HUDEP-2 (cell line): ENCODE results near the gene SLC38A10.

Experiments
- DNase-seq, 76 experiments: peaks; one replicate each; lab custom pipeline; 2025; ENCODE audit not compliant: unreplicated experiment in 76 of 76; lab: John Stamatoyannopoulos, UW

SLC38A10 gene

DNA sequence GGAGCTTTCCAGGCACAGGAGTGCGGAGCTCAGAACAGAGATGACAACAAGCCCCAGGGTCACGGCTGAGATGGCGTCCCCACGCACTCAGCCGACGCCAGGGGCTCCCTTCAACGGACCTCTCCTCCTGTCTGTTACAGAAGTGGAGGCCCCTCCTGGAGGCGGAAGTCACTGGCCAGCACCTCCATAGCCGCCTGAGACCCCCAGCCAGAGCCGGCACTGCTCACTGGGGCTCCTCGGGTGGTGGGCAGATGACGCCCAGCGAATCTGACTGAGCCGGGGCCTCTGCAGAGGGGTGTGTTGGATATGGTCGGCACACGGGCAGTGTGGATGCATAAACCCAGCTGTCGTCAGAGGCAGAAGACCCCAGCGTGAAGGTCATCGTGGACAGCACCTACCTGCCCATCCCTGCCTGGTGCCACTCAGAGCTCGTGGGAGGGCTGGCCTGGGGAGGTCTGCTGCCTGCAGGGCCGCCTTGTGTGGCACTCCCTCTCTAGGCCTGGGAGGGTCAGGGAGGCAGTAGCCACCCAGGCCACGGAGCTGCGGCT lies 36.0 kb downstream of the SLC38A10 start:
- no peak for DNase-seq

GRCh38 chr17:81258292-81258691 lies 36.8 kb downstream of the SLC38A10 start:
- no peak for DNase-seq

DNA sequence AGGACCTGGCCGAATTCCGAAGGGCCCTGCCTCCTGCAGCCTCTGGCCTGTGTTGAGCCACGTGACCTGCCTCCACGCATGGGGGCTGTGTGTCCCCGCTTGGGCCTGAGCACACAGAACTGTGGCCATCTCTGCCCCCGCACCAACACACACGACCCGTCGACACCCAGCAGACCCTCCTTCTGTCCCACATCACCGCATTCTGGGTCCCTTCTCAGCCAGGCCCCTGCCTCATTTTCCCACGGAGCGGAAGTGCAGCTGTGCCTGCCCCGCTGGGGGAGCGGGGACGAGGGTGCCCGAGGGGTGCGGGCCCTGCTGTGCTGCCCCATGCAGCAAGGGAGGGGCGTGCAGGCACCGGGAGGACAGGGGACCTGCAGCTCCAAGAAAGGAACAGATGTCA lies 37.6 kb downstream of the SLC38A10 start:
- no peak for DNase-seq

GRCh38 chr17:81256616-81257015 lies 38.5 kb downstream of the SLC38A10 start:
- no peak for DNase-seq

DNA sequence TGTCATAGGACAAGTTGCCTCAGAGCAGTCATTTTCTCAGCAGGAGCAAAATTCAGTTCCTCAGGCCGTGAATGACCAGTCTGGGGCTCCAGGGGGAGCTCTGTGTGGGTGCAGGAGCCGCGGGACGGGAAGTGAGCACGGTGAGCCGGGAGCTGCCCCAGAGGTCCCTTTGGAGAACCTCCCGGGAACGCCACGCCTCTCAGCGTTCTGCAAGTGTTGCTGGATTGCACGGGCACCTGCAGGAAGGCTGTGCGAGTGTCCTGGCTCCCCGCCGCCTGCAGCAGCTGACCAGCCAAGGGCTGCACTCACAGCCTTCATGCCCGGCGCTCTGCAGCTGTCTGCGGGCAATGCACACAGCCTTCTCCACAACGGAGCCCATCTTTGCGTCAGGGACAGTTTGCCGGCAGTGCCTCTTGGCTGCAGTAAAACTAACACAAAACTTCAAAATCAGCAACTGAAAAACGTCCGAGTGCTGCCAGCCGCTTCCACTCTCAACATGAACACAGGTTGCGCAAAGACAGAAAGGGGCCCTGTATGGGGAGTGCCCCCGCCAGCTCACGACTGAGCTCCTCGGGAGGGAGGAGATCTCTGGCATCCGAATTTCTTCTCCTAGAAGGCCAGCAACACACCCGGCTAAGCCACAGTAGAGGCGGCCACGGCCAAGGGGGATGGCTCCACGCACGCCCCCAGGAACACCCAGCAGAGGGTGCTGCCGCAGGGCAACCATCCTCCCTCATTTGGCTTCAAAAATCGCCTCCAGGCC lies 40.0 kb downstream of the SLC38A10 start:
- DNase-seq = no peak

GRCh38 chr17:81253358-81254131 lies 41.6 kb downstream of the SLC38A10 start:
- DNase-seq = peak in 25 of 76 experiments; percentile 5 to 35 (median 15)

DNA sequence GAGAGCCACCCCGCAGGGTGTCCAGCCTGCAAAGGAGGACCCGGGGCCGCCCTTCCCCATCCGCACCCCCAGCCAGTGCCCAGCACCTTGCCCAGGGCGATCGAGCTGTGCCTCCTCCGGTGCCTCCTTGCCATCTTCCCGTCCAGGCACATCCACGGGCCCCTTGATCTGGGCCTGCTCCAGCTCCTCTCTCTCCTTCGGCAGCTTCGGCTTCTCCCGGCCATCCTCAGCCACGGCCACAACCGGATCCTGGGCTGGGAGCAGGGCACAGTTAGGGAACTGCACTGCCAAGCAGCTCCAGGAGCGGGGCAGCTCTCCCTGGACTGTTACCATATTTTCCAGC lies 42.1 kb downstream of the SLC38A10 start:
- no peak for DNase-seq

DNA sequence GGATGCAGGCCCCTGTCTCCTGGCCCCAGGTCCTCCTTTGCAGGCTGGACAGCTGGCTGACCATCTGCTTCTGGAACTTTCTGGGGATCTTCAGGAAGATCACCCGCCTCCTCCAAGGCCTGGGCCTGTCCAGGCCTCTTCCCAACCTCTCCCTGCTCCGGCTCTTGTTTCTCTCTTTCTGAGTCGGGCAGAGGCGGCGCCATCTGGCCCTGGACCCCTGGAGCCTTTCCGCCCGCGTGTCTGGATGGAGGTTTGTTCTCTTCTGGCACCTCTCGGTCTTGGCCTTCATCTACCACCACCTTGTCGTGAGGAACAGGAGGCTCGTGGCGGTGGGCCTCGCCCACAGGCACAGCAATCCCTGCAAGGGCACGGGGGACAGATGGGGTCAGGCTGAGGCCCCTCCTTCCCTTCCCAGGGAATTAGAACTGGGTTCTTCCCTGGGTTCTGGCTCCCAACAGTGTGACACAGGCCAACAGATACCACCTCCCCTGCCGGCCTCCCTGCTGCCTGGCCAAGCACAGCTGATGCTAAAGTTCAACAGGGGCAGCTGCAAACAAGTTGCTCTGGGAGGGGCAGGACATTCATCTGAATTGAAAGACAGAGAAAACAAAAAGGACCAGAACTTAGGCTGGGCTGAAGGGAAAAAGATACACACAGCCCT lies 42.7 kb downstream of the SLC38A10 start:
- DNase-seq = no peak

GRCh38 chr17:81251709-81252301 lies 43.3 kb downstream of the SLC38A10 start:
- DNase-seq = no peak

- no peak for DNase-seq
These were observed 43.9 kb downstream of the SLC38A10 start for GRCh38 chr17:81251094-81251708.

GRCh38 chr17:81250286-81251093 lies 44.6 kb downstream of the SLC38A10 start:
- DNase-seq = no peak

DNA sequence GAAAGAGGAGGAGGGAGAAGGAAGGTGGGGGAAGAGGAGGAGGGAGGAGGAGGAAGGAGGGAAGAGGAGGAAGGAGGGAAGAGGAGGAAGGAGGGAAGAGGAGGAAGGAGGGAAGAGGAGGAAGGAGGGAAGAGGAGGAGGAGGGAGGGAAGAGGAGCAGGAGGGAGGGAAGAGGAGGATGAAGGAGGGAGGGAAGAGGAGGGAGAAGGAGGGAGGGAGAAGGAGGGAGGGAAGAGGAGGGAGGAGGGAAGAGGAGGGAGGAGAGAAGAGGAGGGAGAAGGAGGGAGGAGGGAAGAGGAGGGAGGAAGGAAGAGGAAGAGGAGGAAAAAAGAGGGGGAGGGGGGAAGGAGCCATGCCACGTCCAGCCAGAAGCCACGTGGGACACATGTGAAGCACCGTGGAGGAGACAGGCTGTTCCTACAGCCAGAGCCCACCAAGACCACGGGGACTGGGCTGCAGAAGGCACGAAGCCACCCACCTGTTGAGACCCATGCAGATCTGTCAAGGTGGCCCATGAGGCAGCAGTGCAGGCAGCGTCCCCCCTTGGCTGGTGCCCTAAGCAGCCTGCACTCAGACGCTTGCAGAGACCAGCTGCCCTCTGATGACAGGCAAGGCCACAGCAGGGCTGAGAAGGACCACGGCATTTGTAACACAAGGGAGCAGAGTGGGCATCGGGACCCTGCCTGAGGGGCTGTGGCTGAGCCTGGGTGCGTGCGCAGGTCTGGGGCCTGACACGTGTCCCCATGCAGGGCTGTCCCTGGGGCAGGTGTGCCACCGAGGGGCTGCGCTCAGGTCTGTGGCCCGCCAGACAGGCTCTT lies 45.7 kb downstream of the SLC38A10 start:
- DNase-seq = no peak

DNA sequence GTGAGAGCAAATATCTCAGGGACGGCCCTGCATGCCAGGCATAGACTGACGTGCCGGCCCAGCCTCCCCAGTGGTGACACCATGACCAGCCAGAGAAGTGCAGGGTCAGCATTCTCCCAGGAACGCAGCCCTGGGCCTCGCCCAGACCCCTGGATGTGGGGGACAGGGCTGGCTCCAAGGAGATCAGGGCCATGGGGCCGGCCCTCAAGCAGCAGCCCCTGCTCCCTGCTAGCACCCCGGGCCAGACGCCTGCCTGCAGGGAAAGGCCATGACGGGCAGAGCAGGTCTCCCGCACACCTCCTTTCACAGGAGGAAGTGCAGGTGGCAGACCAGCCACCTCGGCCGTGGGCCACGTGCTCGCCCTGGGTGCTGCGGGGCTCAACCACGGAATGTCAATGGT lies 46.5 kb downstream of the SLC38A10 start:
- DNase-seq = no peak

DNA sequence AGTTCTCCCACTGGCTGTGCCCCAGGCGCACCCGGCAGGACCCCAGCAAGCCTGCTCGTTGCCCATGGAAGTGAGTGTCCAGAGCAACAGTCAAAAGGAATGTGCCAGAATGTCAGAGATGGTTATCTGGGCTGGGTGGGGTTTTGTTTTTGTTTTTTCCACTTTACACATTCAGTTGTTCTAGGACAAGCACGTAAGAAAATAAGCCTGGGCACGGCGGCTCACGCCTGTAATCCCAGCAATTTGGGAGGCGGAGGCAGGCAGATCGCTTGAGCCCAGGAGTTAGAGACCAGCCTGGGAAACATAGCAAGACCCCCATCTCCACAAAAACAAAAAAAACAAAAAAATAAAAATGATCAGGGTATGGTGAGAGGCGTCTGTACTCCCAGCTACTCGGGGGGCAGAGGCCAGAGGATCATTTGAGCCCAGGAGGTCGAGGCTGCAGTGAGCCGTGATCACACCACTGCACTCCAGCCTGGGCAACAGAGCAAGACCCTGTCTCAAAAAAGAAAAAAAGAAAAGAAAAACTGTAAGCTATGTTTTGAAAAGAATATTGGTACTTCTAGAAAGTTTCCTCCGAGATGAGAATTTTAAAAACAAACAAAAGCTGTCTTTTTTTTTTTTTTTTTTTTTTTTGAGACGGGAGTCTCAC lies 47.6 kb downstream of the SLC38A10 start:
- no peak for DNase-seq

DNA sequence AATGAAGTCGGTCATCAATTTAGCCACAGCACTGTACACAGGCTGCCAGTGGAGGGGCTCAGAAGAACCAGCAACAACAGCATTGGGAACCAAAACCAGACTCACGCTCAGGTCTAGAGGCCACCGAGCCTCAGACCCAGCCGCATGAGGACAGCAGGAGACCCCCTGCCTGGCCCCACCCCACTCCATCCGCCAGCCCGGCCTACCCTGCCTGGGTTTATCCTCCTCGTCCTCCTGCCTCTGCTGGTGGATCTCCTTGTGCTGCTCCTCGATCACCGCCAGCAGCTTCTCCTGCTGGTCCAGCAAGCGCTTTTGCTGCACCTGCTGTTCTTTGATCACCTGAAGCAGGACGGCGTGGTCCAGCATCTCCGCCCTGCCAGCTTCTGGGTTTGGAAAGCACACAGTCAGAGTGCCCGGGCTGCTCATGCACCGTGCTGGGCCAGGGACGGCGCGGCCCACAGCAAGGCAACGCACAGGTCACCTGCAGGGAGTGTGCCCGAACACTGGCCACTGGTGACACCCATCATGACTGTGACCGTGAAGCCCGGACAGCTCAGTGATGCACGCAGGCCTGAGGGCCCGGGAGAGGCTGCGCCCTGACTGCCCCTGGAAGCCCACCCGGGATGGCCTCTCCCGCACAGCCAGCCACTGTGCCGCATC lies 48.3 kb downstream of the SLC38A10 start:
- no peak for DNase-seq

GRCh38 chr17:81246343-81246670 lies 48.8 kb downstream of the SLC38A10 start:
- DNase-seq = no peak

- DNase-seq = no peak
These were observed 49.3 kb downstream of the SLC38A10 start for GRCh38 chr17:81245665-81246342.
